Calu3 (cell line): ENCODE results near the gene QRSL1. TPM values are rescaled to one million over a fixed set of nuclear protein-coding genes. Genes with fewer than 3 reads are reported as not detected.

Source experiments
- BruUV-seq: library from RNA; stranded (reverse); fragments of 400-500 nt; replicated peaks from 2 replicates; lab custom pipeline; 2021; lab: Mats Ljungman, UMichigan
- CTCF ChIA-PET: fragments of 300-600 bp; sonication (Branson Sonifier 250); formaldehyde crosslinking; loops from one replicate; lab custom pipeline; 2022; ENCODE audit warnings: antibody characterized with exemption; lab: Charles Lee
- DNase-seq: peaks from one replicate; pipeline ENCODE4 v3.0.0; 2022
- H3K27ac Mint-ChIP-seq: one replicate; pipeline ENCODE4 v1.8.0; 2022; ENCODE audit warnings: mixed read lengths; ENCODE audit not compliant: unreplicated experiment
- H3K27me3 Mint-ChIP-seq: one replicate; pipeline ENCODE4 v1.8.0; 2022; ENCODE audit warnings: mixed read lengths; ENCODE audit not compliant: unreplicated experiment
- H3K36me3 Mint-ChIP-seq: one replicate; pipeline ENCODE4 v1.8.0; 2022; ENCODE audit warnings: mild to moderate bottlenecking, moderate library complexity, mixed read lengths; ENCODE audit not compliant: insufficient read depth, unreplicated experiment
- H3K4me1 Mint-ChIP-seq: one replicate; pipeline ENCODE4 v1.8.0; 2022; ENCODE audit warnings: mild to moderate bottlenecking, low read depth, mixed read lengths; ENCODE audit not compliant: unreplicated experiment
- H3K4me3 Mint-ChIP-seq: one replicate; pipeline ENCODE4 v1.8.0; 2022; ENCODE audit warnings: mild to moderate bottlenecking, low read depth, moderate library complexity, mixed read lengths; ENCODE audit not compliant: unreplicated experiment
- H3K9me3 Mint-ChIP-seq: one replicate; pipeline ENCODE4 v1.8.0; 2022; ENCODE audit warnings: low read depth, mixed read lengths; ENCODE audit not compliant: unreplicated experiment
- CTCF ChIP-seq: fragments of 200-600 bp; IDR thresholded peaks from one replicate; pipeline ENCODE4 v1.8.0; 2022; ENCODE audit warnings: antibody characterized with exemption; ENCODE audit not compliant: unreplicated experiment
- intact Hi-C: fragments of 100-400 bp; cut with micrococcal nuclease; formaldehyde crosslinking; loops from one replicate; pipeline ENCODE4 v1.10.0; 2022; ENCODE audit not compliant: unreplicated experiment
- total RNA-seq: library from RNA; stranded (reverse); gene quantifications from 2 replicates; pipeline ENCODE4 v1.2.3, GENCODE V29; 2022

QRSL1 gene
- total RNA-seq, 1 experiment from 2014 or later, result 27.7 TPM

DNA sequence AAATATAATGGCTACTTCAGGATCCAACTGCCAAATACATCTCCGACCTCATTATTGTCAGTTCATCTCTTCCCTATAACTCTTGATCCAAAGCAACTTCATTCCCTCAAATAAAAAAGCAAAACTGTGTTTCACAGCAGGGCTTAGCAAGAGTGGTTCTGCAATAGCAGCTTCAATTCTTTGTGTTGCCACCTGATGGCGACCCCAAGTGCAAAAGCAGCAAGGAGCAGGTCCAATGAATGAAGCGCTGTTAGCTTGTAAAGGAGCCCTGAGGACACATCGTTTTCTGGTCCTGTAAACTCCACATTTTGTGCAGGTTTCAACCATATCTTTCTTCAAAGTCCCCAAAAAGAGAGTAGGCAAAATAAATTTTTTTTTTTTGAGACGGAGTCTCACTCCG lies 19.7 kb upstream of the QRSL1 start:
- DNase-seq, result peak; percentile 48
- no peak overlapping the region for H3K27ac Mint-ChIP-seq
- no TSS peak for BruUV-seq
- no peaks in the 10 kb centered on the region for H3K27me3 Mint-ChIP-seq
- CTCF ChIA-PET, result interaction anchor here (0.6 to 1.4 kb wide), 11 partner anchors 50 to 388 kb away, joined by 3 to 7 read pairs (median 4); no protein-coding TSS in a partner anchor
- intact Hi-C loops, result loop anchor here (2.0 to 10.0 kb wide), 3 partner anchors 79 to 275 kb away; no protein-coding TSS in a partner anchor
- H3K4me3 Mint-ChIP-seq, result no peak overlapping the region
- H3K36me3 Mint-ChIP-seq, result no peaks in the 10 kb centered on the region
- peak; percentile 47 for TF ChIP-seq CTCF
- H3K4me1 Mint-ChIP-seq, result peaks cover 24% of the 10 kb centered on the region
- H3K9me3 Mint-ChIP-seq, result no peaks in the 10 kb centered on the region

- Mint-ChIP-seq H3K4me1 (peaks cover 24% of the 10 kb centered on the region), H3K9me3 (no peaks in the 10 kb centered on the region), H3K27me3 (no peaks in the 10 kb centered on the region), H3K4me3 (no peak overlapping the region), H3K27ac (no peak overlapping the region), H3K36me3 (no peaks in the 10 kb centered on the region)
- CTCF ChIA-PET, result interaction anchor here (0.6 kb wide), 1 partner anchor 137 kb away, joined by 3 read pairs; no protein-coding TSS in a partner anchor
- no peak for TF ChIP-seq CTCF
- DNase-seq, result no peak
- intact Hi-C loops, result loop anchor here (2.0 kb wide), 1 partner anchor 78 kb away; no protein-coding TSS in a partner anchor
- BruUV-seq, result no TSS peak
These were observed 18.3 kb upstream of the QRSL1 start for GRCh38 chr6:106611030-106611429.

- H3K36me3 Mint-ChIP-seq, result no peaks in the 10 kb centered on the region
- H3K4me3 Mint-ChIP-seq, result no peak overlapping the region
- H3K27ac Mint-ChIP-seq, result no peak overlapping the region
- H3K9me3 Mint-ChIP-seq, result no peaks in the 10 kb centered on the region
- no peak for TF ChIP-seq CTCF
- peaks cover 22% of the 10 kb centered on the region for H3K4me1 Mint-ChIP-seq
- intact Hi-C loops, result no loop called here
- no peaks in the 10 kb centered on the region for H3K27me3 Mint-ChIP-seq
- DNase-seq, result no peak
- CTCF ChIA-PET, result no interaction called here
- BruUV-seq, result no TSS peak
These were observed 16.5 kb upstream of the QRSL1 start for GRCh38 chr6:106612671-106613416.

- BruUV-seq, result no TSS peak
- DNase-seq, result no peak
- intact Hi-C loops, result no loop called here
- no peak for TF ChIP-seq CTCF
- CTCF ChIA-PET, result interaction anchor here (0.6 kb wide), 1 partner anchor 12 kb away, joined by 5 read pairs; no protein-coding TSS in a partner anchor
- Mint-ChIP-seq H3K4me3 (no peak overlapping the region), H3K27ac (no peak overlapping the region), H3K27me3 (no peaks in the 10 kb centered on the region), H3K36me3 (no peaks in the 10 kb centered on the region), H3K9me3 (no peaks in the 10 kb centered on the region), H3K4me1 (peaks cover 14% of the 10 kb centered on the region)
These were observed 15.8 kb upstream of the QRSL1 start for GRCh38 chr6:106613590-106613989.
